ENCODE results near the gene PTMA. TPM values are rescaled to one million over a fixed set of nuclear protein-coding genes. Genes with fewer than 3 reads are reported as not detected.
"Not testable (repeated sequence)": the region's sequence is repeated elsewhere in the genome, so short reads cannot be mapped to it uniquely, and the experiment has no call there.

PTMA gene, protein sequence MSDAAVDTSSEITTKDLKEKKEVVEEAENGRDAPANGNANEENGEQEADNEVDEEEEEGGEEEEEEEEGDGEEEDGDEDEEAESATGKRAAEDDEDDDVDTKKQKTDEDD
- 958 TPM for total RNA-seq

GRCh38 chr2:231707927-231708772 lies at the start of gene PTMA:
Gene PTMA, plus strand, starts transcription at chr2:231708525. Its CDS starts 182 bp downstream, at chr2:231708707.
- no peak for FAIRE-seq
- peak; percentile 93 to 95 for DNase-seq (ENCODE audit: low spot score in 2 of 2)

DNA sequence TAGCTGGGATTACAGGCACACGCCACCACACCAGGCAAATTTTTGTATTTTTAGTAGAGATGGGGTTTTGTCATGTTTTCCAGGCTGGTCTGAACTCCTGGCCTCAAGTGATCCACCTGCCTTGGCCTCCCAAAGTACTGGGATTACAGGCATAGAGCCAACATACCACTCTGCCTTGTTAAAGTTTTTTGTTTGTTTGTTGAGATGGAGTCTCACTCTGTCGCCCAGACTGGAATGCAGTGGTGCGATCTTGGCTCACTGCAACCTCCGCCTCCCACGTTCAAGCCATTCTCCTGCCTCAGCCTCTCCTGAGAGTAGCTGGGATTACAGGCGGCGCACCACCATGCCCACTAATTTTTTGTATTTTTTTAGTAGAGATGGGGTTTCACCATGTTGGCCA lies 48.3 kb upstream of the PTMA start:
- not testable (repeated sequence) for FAIRE-seq; DNase-seq (ENCODE audit: low spot score in 2 of 2)

GRCh38 chr2:231660860-231661259 lies 47.5 kb upstream of the PTMA start:
- FAIRE-seq (no peak), DNase-seq (ENCODE audit: low spot score in 2 of 2) (no peak)

- no peak for DNase-seq (ENCODE audit: low spot score in 2 of 2)
- FAIRE-seq = no peak
Measured at GRCh38 chr2:231661422-231662027, 46.8 kb upstream of the PTMA start.

DNA sequence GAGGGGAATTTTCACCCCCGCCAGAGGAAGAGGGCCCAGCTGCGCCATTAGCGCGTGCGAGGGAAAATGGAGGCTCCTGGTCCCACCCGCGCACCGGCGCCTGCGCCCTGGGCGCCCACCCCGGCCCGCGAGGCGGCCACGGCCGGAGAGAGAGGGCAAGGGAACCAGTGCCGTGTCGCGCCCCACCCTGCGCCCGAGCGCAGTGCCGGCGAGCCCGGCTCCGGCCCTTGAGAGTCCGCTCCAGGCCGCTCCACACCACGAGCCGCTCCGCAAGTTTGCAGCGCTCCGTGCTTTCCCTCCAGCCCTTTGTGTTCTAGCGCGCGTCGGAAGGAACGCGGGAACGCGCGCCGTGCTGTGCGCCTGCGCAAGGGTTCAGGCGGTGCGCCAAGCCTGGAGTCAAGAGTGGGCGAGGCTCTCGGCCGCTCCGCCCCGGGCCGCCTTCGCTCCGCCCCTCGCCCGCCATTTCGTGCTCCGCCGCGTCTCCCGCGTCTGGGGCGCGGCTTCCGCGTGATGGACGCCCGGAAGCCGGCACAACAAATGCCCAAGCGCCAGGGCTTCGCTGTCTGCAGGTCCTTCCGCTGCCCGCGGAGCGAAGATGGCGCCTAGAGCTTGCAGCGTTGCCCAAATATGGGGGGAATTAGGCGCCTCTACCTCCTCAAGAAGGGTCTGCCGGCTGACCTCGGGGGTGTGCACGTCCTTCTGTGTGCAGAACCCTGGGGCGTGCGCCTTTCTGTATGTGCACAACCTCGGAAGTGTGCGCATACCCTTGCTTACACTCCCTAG lies 46.1 kb upstream of the PTMA start:
- FAIRE-seq (no peak), DNase-seq (ENCODE audit: low spot score in 2 of 2) (peak; percentile 93 to 96)

- FAIRE-seq = no peak
- no peak for DNase-seq (ENCODE audit: low spot score in 2 of 2)
Measured at GRCh38 chr2:231662811-231663457, 45.4 kb upstream of the PTMA start.

DNA sequence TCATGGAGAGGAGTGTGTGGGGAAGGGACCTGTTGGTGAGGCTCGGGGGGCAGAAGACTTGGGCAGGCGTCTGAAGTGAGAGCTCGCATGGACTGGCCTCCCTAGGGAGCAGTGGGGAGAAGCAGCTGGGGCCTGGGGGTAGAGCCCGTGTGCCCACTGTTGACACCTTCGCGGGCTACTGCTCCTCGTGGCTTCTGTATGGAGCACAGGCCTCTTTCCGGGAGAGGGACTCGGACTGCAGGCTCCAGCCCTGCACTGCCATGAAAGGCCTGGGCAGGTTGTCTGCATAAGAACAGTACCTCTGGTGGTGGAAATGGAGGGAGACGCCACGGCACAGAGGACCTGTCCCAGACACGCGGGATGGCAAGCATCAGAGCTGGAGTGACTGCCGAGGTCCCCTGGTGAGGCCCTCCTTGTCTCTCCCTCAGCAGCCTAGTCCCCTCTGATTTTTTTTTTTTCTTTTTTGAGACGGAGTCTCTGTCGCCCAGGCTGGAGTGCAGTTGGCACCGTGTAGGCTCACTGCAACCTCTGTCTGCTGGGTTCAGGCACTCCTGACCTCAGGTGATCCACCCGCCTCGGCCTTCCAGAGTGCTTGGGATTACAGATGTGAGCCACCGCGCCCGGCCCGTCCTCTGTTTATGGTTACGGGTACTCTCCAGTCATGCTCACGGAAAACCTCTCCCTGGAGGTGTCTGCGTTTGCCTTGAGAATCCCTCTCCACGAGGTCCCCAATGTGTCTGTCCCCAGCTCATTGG lies 44.7 kb upstream of the PTMA start:
- FAIRE-seq = no peak

DNA sequence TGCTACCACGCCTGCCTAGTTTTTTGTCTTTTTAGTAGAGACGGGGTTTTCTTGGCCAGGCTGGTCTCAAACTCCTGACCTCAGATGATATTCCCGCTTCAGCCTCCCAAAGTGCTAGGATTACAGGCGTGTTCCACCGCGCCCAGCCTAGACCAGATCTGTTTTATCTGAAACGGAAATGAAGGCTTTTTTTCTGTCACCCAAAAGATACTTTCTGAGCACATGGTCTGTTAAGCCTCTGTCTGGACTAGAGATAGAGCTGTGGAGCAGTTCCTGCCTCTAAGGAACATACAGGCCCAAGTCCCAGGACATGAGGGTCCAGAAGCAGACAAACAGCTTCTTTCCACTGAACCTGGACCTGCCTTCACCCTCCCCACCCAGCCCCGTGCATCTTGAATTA lies 43.6 kb upstream of the PTMA start:
- no peak for FAIRE-seq
- no peak for DNase-seq (ENCODE audit: low spot score in 2 of 2)

More for the DNA sequence above, 44.7 kb upstream of the PTMA start:
- no peak for DNase-seq (ENCODE audit: low spot score in 2 of 2)

DNA sequence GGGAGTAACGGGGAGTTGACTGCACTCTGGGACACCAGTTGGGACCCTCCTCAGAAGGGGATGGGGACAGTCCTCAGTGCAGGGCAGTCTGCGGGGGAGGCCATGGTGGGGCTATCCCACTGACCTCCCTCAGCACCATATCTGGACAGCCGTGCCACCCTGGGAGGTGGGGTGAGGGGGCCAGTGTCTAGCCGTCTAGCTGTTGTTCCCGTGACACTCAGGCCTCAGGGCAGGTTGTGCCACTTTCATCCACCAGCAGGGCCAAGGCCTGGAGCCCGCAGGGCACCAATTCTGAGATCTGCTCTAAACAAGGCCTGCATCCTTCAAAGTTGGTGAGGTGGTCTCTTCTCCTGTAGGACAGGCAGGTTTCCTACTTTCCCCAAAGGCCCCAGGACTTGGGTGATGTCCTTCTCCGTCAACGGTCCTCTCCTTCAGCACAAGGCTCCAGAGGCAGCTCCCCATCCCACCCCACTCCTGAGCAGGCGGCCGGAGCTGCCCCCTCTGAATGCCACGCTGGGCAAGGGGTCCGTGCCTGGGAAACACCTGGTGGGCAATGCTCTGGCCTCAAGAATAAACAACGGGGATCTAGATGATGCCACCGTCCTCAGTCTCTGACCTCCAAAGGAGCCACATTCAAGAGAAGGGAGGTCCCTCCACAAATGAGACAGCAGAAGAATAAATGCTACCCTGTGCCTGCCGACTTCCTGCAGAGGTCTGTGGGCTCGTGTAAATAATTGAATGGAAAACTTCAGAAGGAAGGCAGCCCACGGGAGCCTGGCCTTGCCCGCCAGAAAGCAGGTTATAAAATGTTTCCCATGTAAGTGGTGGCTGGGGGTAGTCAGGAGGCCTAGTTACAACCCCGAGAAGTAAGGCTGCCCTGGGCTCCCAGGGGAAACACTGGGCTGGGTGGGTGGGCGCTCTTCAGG lies 42.8 kb upstream of the PTMA start:
- FAIRE-seq (no peak), DNase-seq (ENCODE audit: low spot score in 2 of 2) (no peak)

GRCh38 chr2:231666171-231667095 lies 41.9 kb upstream of the PTMA start:
- FAIRE-seq = no peak
- DNase-seq (ENCODE audit: low spot score in 2 of 2) = peak in 1 of 2 donors; percentile 78

DNA sequence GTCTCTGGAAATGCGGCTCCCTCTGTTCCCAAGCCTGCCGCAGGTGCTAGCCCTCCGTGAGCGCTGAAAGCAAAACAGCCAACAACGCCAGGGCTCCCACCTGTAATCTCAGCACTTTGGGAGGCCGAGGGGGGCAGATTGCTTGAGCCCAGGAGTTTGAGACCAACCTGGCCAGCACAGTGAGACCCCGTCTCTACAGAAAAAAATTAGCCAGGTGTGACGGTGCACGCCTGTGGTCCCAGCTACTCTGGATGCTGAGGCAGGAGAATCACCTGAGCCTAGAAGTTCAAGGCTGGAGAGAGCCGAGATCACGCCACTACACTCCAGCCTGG lies 41.3 kb upstream of the PTMA start:
- no peak for FAIRE-seq
- DNase-seq (ENCODE audit: low spot score in 2 of 2) = no peak

DNA sequence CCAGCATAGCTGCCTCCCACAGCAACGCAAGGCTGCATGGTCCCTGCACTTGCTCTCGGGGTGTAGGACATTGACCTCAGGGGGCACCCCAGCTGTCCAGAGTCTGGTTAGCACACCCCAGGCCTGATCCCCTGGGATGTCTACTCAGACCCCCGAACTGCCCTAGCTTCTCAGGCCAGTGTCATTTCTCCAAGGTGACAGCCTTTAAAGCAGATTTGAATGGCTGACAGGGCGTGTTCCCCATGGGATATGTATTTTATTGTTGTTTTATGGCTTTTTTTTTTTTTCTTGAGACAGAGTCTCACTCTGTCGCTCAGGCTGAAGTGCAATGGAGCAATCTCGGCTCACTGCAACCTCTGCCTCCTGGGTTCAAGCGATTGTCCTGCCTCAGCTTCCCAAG lies 40.8 kb upstream of the PTMA start:
- FAIRE-seq = no peak
- DNase-seq (ENCODE audit: low spot score in 2 of 2) = no peak

- DNase-seq (ENCODE audit: low spot score in 2 of 2) (no peak), FAIRE-seq (no peak)
Measured at GRCh38 chr2:231668981-231669380, 39.3 kb upstream of the PTMA start.

DNA sequence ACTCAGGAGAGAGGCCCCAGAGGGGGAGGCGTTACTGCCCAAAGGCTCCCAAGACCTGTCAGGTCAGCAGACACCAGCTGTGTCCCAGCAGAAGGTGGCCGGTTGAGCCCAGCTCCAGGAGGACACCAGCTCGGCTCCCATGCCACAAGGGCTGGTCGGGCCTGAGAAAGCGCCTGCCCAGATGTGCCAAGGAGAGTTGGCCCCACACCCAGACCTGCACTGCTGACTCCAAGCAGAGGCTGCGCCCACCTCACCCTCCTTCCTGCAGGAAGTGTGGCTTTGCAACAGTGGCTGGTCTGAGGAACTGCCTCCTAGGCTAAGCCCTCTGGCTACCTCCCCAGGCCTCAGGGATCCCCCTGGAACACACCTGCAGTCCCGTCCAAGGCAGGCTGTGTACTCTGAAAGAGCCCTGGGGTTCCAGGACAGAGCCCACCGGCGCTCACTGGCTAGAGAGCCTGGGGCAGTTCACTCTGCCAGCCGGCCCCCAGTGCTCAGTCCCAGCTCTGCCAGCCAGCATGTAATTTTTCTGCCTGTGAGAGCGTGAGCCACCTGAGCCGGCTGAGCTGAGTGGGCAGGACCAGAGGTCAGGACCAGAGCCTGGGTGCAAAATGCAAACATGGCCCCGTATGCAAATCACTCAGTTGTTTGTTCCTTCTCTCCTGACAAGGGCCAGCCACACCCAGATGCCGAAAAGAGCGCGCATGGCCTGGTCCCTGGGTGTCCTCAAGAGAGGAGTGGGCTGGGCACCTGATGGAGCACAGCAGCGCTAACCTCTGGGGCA lies 36.9 kb upstream of the PTMA start:
- DNase-seq (ENCODE audit: low spot score in 2 of 2) (no peak), FAIRE-seq (no peak)

- no peak for FAIRE-seq
- DNase-seq (ENCODE audit: low spot score in 2 of 2) = no peak
Measured at GRCh38 chr2:231672617-231673347, 35.5 kb upstream of the PTMA start.

DNA sequence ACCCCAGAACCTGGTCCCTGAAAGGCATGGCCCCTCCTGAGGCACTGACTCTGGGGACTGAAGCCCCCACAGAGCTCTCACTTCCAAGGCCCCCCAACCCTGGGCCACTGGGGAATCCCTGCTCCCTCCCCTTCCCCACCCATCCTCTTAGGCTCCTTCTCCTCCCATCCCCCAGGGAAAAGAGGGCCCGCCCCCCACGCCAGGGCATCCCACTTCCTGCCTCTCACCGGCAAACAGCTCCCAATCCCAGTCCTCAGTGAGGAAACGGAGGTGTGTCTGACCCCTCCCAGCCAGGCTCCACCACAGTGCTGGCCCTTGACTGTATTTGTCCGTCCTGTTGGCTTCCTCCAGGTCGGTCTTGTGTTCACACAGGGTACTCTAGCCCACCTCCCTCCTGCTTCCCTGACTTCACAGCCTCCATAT lies 35.0 kb upstream of the PTMA start:
- FAIRE-seq = no peak

More for the DNA sequence above, 35.0 kb upstream of the PTMA start:
- DNase-seq (ENCODE audit: low spot score in 2 of 2) = no peak
